Lower leg skin (tissue), 3 donors: ENCODE results near the gene ITGA2B.

Experiments used
- CTCF ChIP-seq, 3 donors: fragments of 450-650 bp; IDR thresholded peaks; one replicate each; pipeline ENCODE4 v1.5.1; 2016; ENCODE audit warnings: antibody characterized with exemption in 3 of 3, mild to moderate bottlenecking in 3 of 3, moderate library complexity in 2 of 3
- POLR2A ChIP-seq, 2 donors: fragments of 450-650 bp; IDR thresholded peaks; one replicate each; pipeline ENCODE4 v1.6.1; 2016 to 2017; ENCODE audit warnings: antibody characterized with exemption in 2 of 2, mild to moderate bottlenecking in 1 of 2, moderate library complexity in 1 of 2

DNA sequence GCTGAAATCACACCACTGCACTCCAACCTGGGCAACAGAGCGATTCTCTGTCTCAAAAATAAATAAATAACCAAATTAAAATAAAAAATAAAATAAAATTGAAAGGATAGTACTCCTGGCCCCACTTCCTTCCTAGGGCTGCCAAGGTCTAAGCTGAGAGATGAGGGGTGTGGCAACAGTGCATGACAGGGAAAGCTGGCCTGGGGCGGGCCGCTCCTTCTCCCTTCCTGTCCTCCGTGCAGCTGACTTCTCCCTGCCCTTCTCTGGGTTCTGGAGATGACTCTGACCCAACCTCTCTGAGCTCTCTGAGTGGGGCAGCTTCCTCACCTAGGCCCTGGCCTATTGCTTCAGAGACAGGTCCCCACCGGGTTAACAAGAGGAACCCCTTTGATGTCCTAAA lies 56.1 kb downstream of the ITGA2B start:
- TF ChIP-seq CTCF (IDR thresholded peaks at IDR 0.05) (no peak), POLR2A (IDR thresholded peaks at IDR 0.05) (no peak)
